Common myeloid progenitor, CD34-positive (primary cell): ENCODE results near the gene ELL.

ENCODE experiments used
- CTCF ChIA-PET: fragments of 350-600 bp; sonication (Branson Sonifier 250); formaldehyde crosslinking; loops from one replicate; lab custom pipeline; 2021; ENCODE audit warnings: antibody characterized with exemption; lab: Charles Lee
- POLR2A ChIA-PET: fragments of 350-600 bp; sonication (Branson Sonifier 250); formaldehyde crosslinking; loops from one replicate; lab custom pipeline; 2021; ENCODE audit warnings: antibody characterized with exemption; lab: Charles Lee
- DNase-seq, 3 donors: peaks; one replicate each; pipeline versions ENCODE4 v3.0.0 to v3.0.0-alpha.2; 2013
- H3K27ac ChIP-seq, 2 experiments: 1 replicate in 1 of 2; 2 replicates in 1 of 2; pipeline ENCODE4 v1.7.0; 2013; ENCODE audit warnings: inconsistent platforms in 2 of 2, low read length in 2 of 2, mild to moderate bottlenecking in 2 of 2, low read depth in 1 of 2, moderate library complexity in 1 of 2; ENCODE audit not compliant: severe bottlenecking in 2 of 2, insufficient read depth in 1 of 2, poor library complexity in 1 of 2
- H3K27me3 ChIP-seq, 5 experiments: replicated peaks in 2 of 5; 1 replicate in 3 of 5; 2 replicates in 2 of 5; pipeline versions ENCODE4 v1.6.1 to v1.7.0; 2013; ENCODE audit warnings: low read length in 4 of 5, mild to moderate bottlenecking in 2 of 5, moderate library complexity in 2 of 5, inconsistent platforms in 1 of 5; ENCODE audit not compliant: insufficient read depth in 5 of 5, control insufficient read depth in 4 of 5
- H3K36me3 ChIP-seq, 4 experiments: 1 replicate in 2 of 4; 2 replicates in 2 of 4; pipeline versions ENCODE4 v1.6.1 to v1.7.0; 2013; ENCODE audit warnings: low read length in 3 of 4, control low read depth in 1 of 4, mild to moderate bottlenecking in 1 of 4; ENCODE audit not compliant: control insufficient read depth in 4 of 4, insufficient read depth in 4 of 4
- H3K4me1 ChIP-seq, 4 experiments: 1 replicate in 3 of 4; 2 replicates in 1 of 4; pipeline versions ENCODE4 v1.6.1 to v1.7.1; 2013; ENCODE audit warnings: low read length in 3 of 4, mild to moderate bottlenecking in 3 of 4, control low read depth in 1 of 4, inconsistent platforms in 1 of 4, moderate library complexity in 1 of 4; ENCODE audit not compliant: control insufficient read depth in 4 of 4, insufficient read depth in 4 of 4; ENCODE audit errors: control extremely low read depth in 1 of 4
- H3K4me3 ChIP-seq, 7 experiments: 1 replicate in 4 of 7; 2 replicates in 3 of 7; pipeline versions ENCODE4 v1.5.1 to v1.7.0; 2013; ENCODE audit warnings: mild to moderate bottlenecking in 7 of 7, low read length in 6 of 7, moderate library complexity in 6 of 7, inconsistent platforms in 2 of 7, low read depth in 2 of 7, control low read depth in 1 of 7; ENCODE audit not compliant: insufficient read depth in 4 of 7, control insufficient read depth in 1 of 7; ENCODE audit errors: extremely low read depth in 1 of 7
- H3K9me3 ChIP-seq, 5 experiments: 1 replicate in 4 of 5; 2 replicates in 1 of 5; pipeline versions ENCODE4 v1.6.1 to v1.7.1; 2013; ENCODE audit warnings: low read length in 4 of 5, mild to moderate bottlenecking in 2 of 5, inconsistent platforms in 1 of 5, low read depth in 1 of 5, moderate library complexity in 1 of 5; ENCODE audit not compliant: control insufficient read depth in 4 of 5, insufficient read depth in 2 of 5; ENCODE audit errors: control extremely low read depth in 1 of 5
- WGBS: methylation state at CpG from one replicate; pipeline ENCODE4 v1.1.5; 2013; ENCODE audit not compliant: insufficient coverage; 5-methylcytosine and 5-hydroxymethylcytosine counted together

The ELL gene

GRCh38 chr19:18514800-18515682 is 6.8 kb downstream of the ELL start:
- Histone ChIP-seq H3K27ac (peak overlapping the region in 1 of 2 experiments; percentile 33), H3K27me3 (no peaks in the 10 kb centered on the region), H3K9me3 (no peaks in the 10 kb centered on the region), H3K36me3 (peaks cover 0 to 11% (median 2%) of the 10 kb centered on the region in 4 experiments), H3K4me3 (no peak overlapping the region), H3K4me1 (peaks cover 2 to 17% (median 4%) of the 10 kb centered on the region in 4 experiments)
- ChIA-PET CTCF (interaction anchor here (1.4 to 1.6 kb wide), 2 partner anchors 12 to 15 kb away, joined by 5 read pairs; no protein-coding TSS in a partner anchor), POLR2A (no interaction called here)
- peak in 2 of 3 donors; percentile 45 to 47 for DNase-seq
- 91% methylated on average over 15 of the region's 17 CpGs for WGBS

GRCh38 chr19:18513868-18514267 is 8.0 kb downstream of the ELL start:
- ChIA-PET CTCF (interaction anchor here (1.5 kb wide), 1 partner anchor 29 kb away, joined by 4 read pairs; no protein-coding TSS in a partner anchor), POLR2A (no interaction called here)
- no peaks in the 10 kb centered on the region for H3K27me3 ChIP-seq
- no peak overlapping the region for H3K27ac ChIP-seq
- peaks cover 2 to 18% (median 10%) of the 10 kb centered on the region in 4 experiments for H3K4me1 ChIP-seq
- H3K4me3 ChIP-seq = no peak overlapping the region
- 100% methylated on average over 6 of the region's 11 CpGs for WGBS
- DNase-seq = no peak
- H3K36me3 ChIP-seq = peaks cover 0 to 11% (median 2%) of the 10 kb centered on the region in 4 experiments
- H3K9me3 ChIP-seq = no peaks in the 10 kb centered on the region

GRCh38 chr19:18510216-18510615 is 11.7 kb downstream of the ELL start:
- WGBS = 93% methylated on average over 8 of the region's 8 CpGs
- H3K9me3 ChIP-seq = no peaks in the 10 kb centered on the region
- DNase-seq = no peak
- H3K4me3 ChIP-seq = no peak overlapping the region
- CTCF ChIA-PET = interaction anchor here (1.3 to 5.7 kb wide), 5 partner anchors 9 to 48 kb away, joined by 3 to 56 read pairs (median 3); partner anchors contain the start of gene ELL
- H3K27ac ChIP-seq = no peak overlapping the region
- H3K27me3 ChIP-seq = no peaks in the 10 kb centered on the region
- POLR2A ChIA-PET = no interaction called here
- H3K36me3 ChIP-seq = peaks cover 0 to 4% (median 2%) of the 10 kb centered on the region in 4 experiments
- peaks cover 2 to 49% (median 41%) of the 10 kb centered on the region in 4 experiments for H3K4me1 ChIP-seq

DNA sequence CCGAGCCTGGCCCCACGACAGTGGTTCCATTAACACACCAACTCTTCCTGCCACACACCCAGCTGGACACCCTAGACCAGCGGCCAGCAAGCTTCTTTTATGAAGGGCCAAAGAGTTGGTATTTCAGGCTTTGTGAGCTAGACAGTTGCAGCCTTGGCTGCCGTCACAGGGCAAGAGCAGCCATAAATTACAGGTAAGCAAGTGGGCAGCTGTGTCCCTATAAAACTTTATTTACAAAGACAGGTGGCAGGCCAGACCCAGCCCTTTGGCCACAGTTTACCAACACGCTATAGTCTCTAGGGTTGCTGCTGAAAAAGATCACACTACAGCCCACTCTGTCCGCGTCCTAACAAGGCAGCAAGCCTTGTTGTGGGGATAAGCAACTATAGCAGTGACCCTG is 13.3 kb downstream of the ELL start:
- no peak overlapping the region for H3K4me3 ChIP-seq
- ChIA-PET POLR2A (interaction anchor here (0.6 kb wide), 1 partner anchor 130 kb away, joined by 3 read pairs; no protein-coding TSS in a partner anchor), CTCF (interaction anchor here (0.8 to 5.7 kb wide), 5 partner anchors 8 to 35 kb away, joined by 3 to 56 read pairs (median 4); partner anchors contain the start of gene ELL)
- no peak for DNase-seq
- H3K9me3 ChIP-seq = no peaks in the 10 kb centered on the region
- H3K27ac ChIP-seq = no peak overlapping the region
- H3K4me1 ChIP-seq = peaks cover 0 to 65% (median 55%) of the 10 kb centered on the region in 4 experiments
- WGBS = 84% methylated on average over 5 of the region's 7 CpGs
- H3K27me3 ChIP-seq = no peaks in the 10 kb centered on the region
- no peaks in the 10 kb centered on the region for H3K36me3 ChIP-seq

DNA sequence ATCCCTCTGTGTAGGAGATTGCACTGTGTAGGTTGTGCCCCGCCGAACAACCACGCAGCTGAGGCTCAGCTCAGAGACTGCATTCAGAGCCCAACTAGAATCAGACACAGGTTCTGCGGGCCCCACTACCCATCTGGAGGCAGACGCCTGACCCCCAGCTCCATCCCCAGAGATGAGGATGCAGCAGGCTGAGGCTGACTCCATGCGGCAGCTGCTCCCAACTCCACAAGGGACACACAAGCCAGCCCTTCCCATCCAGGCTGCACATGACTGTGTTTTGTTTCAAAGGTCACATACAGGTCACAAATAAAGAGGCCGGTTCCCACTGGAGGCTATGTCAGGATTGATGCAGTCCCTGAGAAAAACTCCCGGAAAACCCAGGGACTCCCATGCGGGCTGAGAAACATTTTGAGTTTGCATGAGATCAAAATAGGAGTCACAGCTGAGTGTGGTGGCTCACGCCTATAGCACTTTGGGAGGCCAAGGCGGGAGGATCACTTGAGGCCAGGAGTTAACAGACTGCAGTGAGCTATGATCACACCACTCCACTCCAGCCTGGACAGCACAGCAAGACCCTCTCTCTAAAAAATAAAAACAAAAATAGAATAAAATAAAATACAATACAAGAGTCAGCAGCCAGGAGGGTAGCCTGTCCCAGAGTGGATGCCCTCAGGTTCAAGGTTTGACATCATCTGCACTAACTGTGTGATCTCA is 14.0 kb downstream of the ELL start:
- ChIA-PET CTCF (interaction anchor here (0.6 to 5.7 kb wide), 7 partner anchors 8 to 34 kb away, joined by 3 to 56 read pairs (median 4); partner anchors contain the start of gene ELL), POLR2A (no interaction called here)
- peak overlapping the region in 1 of 2 experiments; percentile 20 for H3K27ac ChIP-seq
- DNase-seq = no peak
- no peaks in the 10 kb centered on the region for H3K27me3 ChIP-seq
- no peaks in the 10 kb centered on the region for H3K36me3 ChIP-seq
- H3K4me3 ChIP-seq = no peak overlapping the region
- peaks cover 0 to 72% (median 62%) of the 10 kb centered on the region in 4 experiments for H3K4me1 ChIP-seq
- H3K9me3 ChIP-seq = no peaks in the 10 kb centered on the region
- WGBS = 90% methylated on average over 9 of the region's 11 CpGs

- Histone ChIP-seq H3K27me3 (no peaks in the 10 kb centered on the region), H3K36me3 (no peaks in the 10 kb centered on the region), H3K27ac (peak overlapping the region in 1 of 2 experiments; percentile 20), H3K9me3 (no peaks in the 10 kb centered on the region), H3K4me1 (peaks cover 3 to 79% (median 69%) of the 10 kb centered on the region in 4 experiments), H3K4me3 (peak overlapping the region in 1 of 7 experiments; percentile 24)
- DNase-seq = peak in 1 of 3 donors; percentile 35
- WGBS = 36% methylated on average over 3 of the region's 9 CpGs
- POLR2A ChIA-PET = no interaction called here
- CTCF ChIA-PET = interaction anchor here (0.6 to 5.7 kb wide), 7 partner anchors 9 to 50 kb away, joined by 3 to 56 read pairs (median 4); partner anchors contain the start of gene ELL
Observed at GRCh38 chr19:18507021-18507726, 14.7 kb downstream of the ELL start.
